ENCODE results near the gene NDUFB3. TPM values are rescaled to one million over a fixed set of nuclear protein-coding genes. Genes with fewer than 3 reads are reported as not detected.

Gene NDUFB3
- total and polyA plus RNA-seq, 10 of the 15 experiments (the other 5 are each of a cell fraction or from before 2014, with no cell fraction given), result 115 to 1,059 (median 187) TPM

DNA sequence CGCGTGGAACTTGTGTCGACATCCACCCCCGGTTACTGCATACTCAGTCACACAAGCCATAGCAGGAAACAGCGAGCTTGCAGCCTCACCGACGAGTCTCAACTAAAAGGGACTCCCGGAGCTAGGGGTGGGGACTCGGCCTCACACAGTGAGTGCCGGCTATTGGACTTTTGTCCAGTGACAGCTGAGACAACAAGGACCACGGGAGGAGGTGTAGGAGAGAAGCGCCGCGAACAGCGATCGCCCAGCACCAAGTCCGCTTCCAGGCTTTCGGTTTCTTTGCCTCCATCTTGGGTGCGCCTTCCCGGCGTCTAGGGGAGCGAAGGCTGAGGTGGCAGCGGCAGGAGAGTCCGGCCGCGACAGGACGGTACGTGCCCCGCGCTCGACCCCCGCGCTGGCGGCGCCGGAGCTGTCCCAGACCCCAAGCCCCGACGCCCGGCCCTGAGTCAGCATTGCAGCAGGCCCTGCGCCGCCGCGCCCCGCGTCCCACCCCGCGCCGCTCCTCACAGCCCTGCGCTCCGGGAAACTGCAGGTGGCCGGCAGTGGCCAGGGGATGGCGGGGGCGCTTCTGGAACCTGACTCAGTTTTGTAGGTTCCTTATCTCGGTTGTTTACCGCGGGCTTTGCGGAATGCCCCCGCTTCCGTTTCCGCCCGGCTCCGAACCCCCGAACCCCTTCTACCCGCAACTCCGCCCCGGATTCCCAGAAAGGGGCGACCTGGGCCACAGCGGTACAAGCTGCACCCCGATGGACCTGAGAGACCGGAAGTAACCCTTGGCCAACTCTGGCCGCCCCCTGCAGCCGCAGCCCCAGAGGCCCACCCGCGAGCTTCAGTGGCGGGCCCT, 44.5 kb downstream of the NDUFB3 start, which contains the start of gene CFLAR (continued):
- TF ChIP-seq, protein P1, sequence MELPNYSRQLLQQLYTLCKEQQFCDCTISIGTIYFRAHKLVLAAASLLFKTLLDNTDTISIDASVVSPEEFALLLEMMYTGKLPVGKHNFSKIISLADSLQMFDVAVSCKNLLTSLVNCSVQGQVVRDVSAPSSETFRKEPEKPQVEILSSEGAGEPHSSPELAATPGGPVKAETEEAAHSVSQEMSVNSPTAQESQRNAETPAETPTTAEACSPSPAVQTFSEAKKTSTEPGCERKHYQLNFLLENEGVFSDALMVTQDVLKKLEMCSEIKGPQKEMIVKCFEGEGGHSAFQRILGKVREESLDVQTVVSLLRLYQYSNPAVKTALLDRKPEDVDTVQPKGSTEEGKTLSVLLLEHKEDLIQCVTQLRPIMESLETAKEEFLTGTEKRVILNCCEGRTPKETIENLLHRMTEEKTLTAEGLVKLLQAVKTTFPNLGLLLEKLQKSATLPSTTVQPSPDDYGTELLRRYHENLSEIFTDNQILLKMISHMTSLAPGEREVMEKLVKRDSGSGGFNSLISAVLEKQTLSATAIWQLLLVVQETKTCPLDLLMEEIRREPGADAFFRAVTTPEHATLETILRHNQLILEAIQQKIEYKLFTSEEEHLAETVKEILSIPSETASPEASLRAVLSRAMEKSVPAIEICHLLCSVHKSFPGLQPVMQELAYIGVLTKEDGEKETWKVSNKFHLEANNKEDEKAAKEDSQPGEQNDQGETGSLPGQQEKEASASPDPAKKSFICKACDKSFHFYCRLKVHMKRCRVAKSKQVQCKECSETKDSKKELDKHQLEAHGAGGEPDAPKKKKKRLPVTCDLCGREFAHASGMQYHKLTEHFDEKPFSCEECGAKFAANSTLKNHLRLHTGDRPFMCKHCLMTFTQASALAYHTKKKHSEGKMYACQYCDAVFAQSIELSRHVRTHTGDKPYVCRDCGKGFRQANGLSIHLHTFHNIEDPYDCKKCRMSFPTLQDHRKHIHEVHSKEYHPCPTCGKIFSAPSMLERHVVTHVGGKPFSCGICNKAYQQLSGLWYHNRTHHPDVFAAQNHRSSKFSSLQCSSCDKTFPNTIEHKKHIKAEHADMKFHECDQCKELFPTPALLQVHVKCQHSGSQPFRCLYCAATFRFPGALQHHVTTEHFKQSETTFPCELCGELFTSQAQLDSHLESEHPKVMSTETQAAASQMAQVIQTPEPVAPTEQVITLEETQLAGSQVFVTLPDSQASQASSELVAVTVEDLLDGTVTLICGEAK (IDR thresholded peaks at IDR 0.05; ENCODE audit: borderline replicate concordance), result peak; percentile 73; the same call in 1 of the 2 replicates
- TF ChIP-seq HCFC1 (IDR thresholded peaks at IDR 0.05; ENCODE audit: low read length) (no peak; the same call in 1 of the 2 replicates), FOS (IDR thresholded peaks at IDR 0.05; ENCODE audit: borderline replicate concordance, extremely low read depth, insufficient read length) (no peak), POLR2AphosphoS2 (IDR thresholded peaks at IDR 0.05; ENCODE audit: low read depth, low read length) (peak; percentile 87; the same call in 1 of the 2 replicates), GATAD2B (conservative IDR thresholded peaks at IDR 0.05; ENCODE audit: low read depth) (peak; percentile 96), JUND (IDR thresholded peaks at IDR 0.05; ENCODE audit: low read depth, low read length) (0 out of 2 replicates have a peak, but pooled peaks have one; percentile 3), NFXL1 (IDR thresholded peaks at IDR 0.05; ENCODE audit: borderline replicate concordance) (no peak), HDGF (IDR thresholded peaks at IDR 0.05) (no peak; the same call in 1 of the 2 replicates), CHD4 (IDR thresholded peaks at IDR 0.05) (no peak), MYC (IDR thresholded peaks at IDR 0.05; ENCODE audit: insufficient read depth, insufficient read length, insufficient replicate concordance, low read length, severe bottlenecking) (no peak), SUPT20H (IDR thresholded peaks at IDR 0.05; ENCODE audit: borderline replicate concordance, control insufficient read depth, low read depth, low read length) (no peak), BCL11A (IDR thresholded peaks at IDR 0.05; ENCODE audit: low read depth, low read length) (peak; percentile 34), RAD51 (IDR thresholded peaks at IDR 0.05) (no peak), ZBED1 (IDR thresholded peaks at IDR 0.05; ENCODE audit: borderline replicate concordance) (no peak), STAT3 (IDR thresholded peaks at IDR 0.05; ENCODE audit: low read depth, low read length) (no peak), SREBF2 (IDR thresholded peaks at IDR 0.05; ENCODE audit: low read length) (no peak), TCF3 (IDR thresholded peaks at IDR 0.05; ENCODE audit: borderline replicate concordance, insufficient read depth, low read depth, low read length) (peak; percentile 94), MEF2A (IDR thresholded peaks at IDR 0.05; ENCODE audit: insufficient read depth, low read depth, low read length) (0 out of 2 replicates have a peak, but pooled peaks have one; percentile 54), NFIC (IDR thresholded peaks at IDR 0.05; ENCODE audit: low read depth, low read length) (no peak), ZNF622 (IDR thresholded peaks at IDR 0.05) (no peak), ZNF24 (IDR thresholded peaks at IDR 0.05) (no peak)
- TF ChIP-seq, protein P2, sequence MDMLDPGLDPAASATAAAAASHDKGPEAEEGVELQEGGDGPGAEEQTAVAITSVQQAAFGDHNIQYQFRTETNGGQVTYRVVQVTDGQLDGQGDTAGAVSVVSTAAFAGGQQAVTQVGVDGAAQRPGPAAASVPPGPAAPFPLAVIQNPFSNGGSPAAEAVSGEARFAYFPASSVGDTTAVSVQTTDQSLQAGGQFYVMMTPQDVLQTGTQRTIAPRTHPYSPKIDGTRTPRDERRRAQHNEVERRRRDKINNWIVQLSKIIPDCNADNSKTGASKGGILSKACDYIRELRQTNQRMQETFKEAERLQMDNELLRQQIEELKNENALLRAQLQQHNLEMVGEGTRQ (IDR thresholded peaks at IDR 0.05; ENCODE audit: borderline replicate concordance, low read depth, low read length), result no peak
- TF ChIP-seq, protein P3, sequence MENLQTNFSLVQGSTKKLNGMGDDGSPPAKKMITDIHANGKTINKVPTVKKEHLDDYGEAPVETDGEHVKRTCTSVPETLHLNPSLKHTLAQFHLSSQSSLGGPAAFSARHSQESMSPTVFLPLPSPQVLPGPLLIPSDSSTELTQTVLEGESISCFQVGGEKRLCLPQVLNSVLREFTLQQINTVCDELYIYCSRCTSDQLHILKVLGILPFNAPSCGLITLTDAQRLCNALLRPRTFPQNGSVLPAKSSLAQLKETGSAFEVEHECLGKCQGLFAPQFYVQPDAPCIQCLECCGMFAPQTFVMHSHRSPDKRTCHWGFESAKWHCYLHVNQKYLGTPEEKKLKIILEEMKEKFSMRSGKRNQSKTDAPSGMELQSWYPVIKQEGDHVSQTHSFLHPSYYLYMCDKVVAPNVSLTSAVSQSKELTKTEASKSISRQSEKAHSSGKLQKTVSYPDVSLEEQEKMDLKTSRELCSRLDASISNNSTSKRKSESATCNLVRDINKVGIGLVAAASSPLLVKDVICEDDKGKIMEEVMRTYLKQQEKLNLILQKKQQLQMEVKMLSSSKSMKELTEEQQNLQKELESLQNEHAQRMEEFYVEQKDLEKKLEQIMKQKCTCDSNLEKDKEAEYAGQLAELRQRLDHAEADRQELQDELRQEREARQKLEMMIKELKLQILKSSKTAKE (IDR thresholded peaks at IDR 0.05; ENCODE audit: low read depth, poor library complexity, severe bottlenecking), result peak; percentile 41
